ENCODE data around the gene PARVB. TPM values are rescaled to one million over a fixed set of nuclear protein-coding genes. Genes with fewer than 3 reads are reported as not detected.

PARVB gene
- total and polyA plus RNA-seq, 11 donors: 54.9 to 172 (median 95.8) TPM

- TF ChIP-seq, protein P1, sequence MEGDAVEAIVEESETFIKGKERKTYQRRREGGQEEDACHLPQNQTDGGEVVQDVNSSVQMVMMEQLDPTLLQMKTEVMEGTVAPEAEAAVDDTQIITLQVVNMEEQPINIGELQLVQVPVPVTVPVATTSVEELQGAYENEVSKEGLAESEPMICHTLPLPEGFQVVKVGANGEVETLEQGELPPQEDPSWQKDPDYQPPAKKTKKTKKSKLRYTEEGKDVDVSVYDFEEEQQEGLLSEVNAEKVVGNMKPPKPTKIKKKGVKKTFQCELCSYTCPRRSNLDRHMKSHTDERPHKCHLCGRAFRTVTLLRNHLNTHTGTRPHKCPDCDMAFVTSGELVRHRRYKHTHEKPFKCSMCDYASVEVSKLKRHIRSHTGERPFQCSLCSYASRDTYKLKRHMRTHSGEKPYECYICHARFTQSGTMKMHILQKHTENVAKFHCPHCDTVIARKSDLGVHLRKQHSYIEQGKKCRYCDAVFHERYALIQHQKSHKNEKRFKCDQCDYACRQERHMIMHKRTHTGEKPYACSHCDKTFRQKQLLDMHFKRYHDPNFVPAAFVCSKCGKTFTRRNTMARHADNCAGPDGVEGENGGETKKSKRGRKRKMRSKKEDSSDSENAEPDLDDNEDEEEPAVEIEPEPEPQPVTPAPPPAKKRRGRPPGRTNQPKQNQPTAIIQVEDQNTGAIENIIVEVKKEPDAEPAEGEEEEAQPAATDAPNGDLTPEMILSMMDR (IDR thresholded peaks at IDR 0.05): no peak
- no peak for TF ChIP-seq POLR2A (IDR thresholded peaks at IDR 0.05)
- Histone ChIP-seq H3K4me3 (no peak overlapping the region), H3K4me1 (no peaks in the 10 kb centered on the region), H3K9me3 (no peaks in the 10 kb centered on the region), H3K27ac (no peak overlapping the region), H3K27me3 (no peaks in the 10 kb centered on the region), H3K36me3 (peaks cover 0 to 99% (median 98%) of the 10 kb centered on the region in 9 donors)
- DNase-seq: no peak
- 85 to 97% (median 94%) methylated on average over 4 of the region's 4 CpGs for WGBS, 4 donors
- ATAC-seq: no peak
- intact Hi-C loops (cut with DNase I): no loop called here
Observed at GRCh38 chr22:43978558-43978957, 45.5 kb upstream of the PARVB start.

GRCh38 chr22:43980579-43980978 lies 43.5 kb upstream of the PARVB start:
- H3K27ac ChIP-seq: no peak overlapping the region
- ATAC-seq (no peak), DNase-seq (peak in 1 of 5 donors; percentile 8)
- TF ChIP-seq POLR2A (IDR thresholded peaks at IDR 0.05): no peak
- TF ChIP-seq, protein P1 (IDR thresholded peaks at IDR 0.05): no peak
- H3K27me3 ChIP-seq: no peaks in the 10 kb centered on the region
- intact Hi-C loops (cut with DNase I): no loop called here
- no peaks in the 10 kb centered on the region for H3K4me1 ChIP-seq
- 93 to 98% (median 97%) methylated on average over 7 of the region's 7 CpGs for WGBS, 4 donors
- H3K4me3 ChIP-seq: no peak overlapping the region
- H3K36me3 ChIP-seq: peaks cover 0 to 99% (median 98%) of the 10 kb centered on the region in 9 donors
- no peaks in the 10 kb centered on the region for H3K9me3 ChIP-seq

DNA sequence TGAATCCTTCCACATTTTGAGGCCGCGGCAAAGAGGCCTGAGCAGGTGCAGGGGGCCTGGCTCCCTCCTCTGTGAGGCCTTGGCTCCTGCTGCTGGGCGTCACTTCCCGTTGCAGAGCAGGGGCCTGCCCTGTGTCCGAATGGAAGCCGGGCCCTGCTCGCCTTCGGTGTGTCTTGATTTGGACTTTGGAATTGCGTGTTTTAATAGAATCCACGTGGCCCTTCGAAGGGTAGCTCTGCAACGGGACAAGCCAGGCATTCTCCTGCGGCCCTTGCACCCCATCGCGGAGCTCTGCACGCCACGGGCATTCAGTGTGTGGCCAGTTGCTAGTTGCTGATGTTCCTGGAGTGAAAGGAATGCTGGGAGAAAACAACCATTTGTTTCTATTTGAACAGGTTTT lies 43.1 kb upstream of the PARVB start:
- Histone ChIP-seq H3K36me3 (peaks cover 0 to 99% (median 98%) of the 10 kb centered on the region in 9 donors), H3K4me3 (no peak overlapping the region), H3K27me3 (no peaks in the 10 kb centered on the region), H3K9me3 (no peaks in the 10 kb centered on the region), H3K4me1 (no peaks in the 10 kb centered on the region), H3K27ac (no peak overlapping the region)
- peak in 1 of 5 donors; percentile 8 for DNase-seq
- ATAC-seq: no peak
- intact Hi-C loops (cut with DNase I): no loop called here
- TF ChIP-seq, protein P1 (IDR thresholded peaks at IDR 0.05): no peak
- no peak for TF ChIP-seq POLR2A (IDR thresholded peaks at IDR 0.05)
- whole genome bisulfite sequencing, 4 donors: 93 to 97% (median 96%) methylated on average over 2 to 17 of the region's 17 CpGs

DNA sequence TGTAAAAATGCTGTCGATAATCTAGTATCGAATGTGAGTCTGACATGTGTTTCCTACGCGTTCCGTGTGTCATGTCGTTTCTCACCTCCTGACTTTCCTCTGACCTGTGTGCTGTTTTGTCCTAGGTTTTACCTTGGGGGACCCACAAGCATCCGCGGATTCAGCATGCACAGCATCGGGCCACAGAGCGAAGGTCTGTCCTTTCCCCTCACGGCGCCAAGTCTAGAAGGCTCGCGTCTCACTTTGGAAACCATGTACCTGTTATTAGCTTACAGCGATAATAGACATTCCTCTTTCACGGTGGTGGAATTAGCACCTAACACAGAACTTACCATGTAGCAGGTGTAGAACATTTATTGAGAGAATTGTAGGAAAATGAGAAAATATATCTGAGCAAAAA lies 40.3 kb upstream of the PARVB start:
- peaks cover 0 to 100% (median 97%) of the 10 kb centered on the region in 9 donors for H3K36me3 ChIP-seq
- TF ChIP-seq, protein P1 (IDR thresholded peaks at IDR 0.05): no peak
- TF ChIP-seq POLR2A (IDR thresholded peaks at IDR 0.05): no peak
- DNase-seq (no peak), ATAC-seq (no peak)
- H3K27ac ChIP-seq: no peak overlapping the region
- intact Hi-C loops (cut with DNase I): no loop called here
- no peak overlapping the region for H3K4me3 ChIP-seq
- H3K9me3 ChIP-seq: no peaks in the 10 kb centered on the region
- H3K27me3 ChIP-seq: no peaks in the 10 kb centered on the region
- H3K4me1 ChIP-seq: no peaks in the 10 kb centered on the region
- 95 to 97% (median 96%) methylated on average over 16 of the region's 16 CpGs for WGBS, 4 donors
